GM12878 (cell line): ENCODE results near the gene FRYL. TPM values are rescaled to one million over a fixed set of nuclear protein-coding genes. Genes with fewer than 3 reads are reported as not detected.
A peak's percentile ranks its signal among the peaks of the same experiment; 100 is the strongest.

Experiments used
- ATAC-seq: fragments of 200-7000 bp; cut with Tn5 transposase; 3 replicates; pipeline ENCODE4 v1.9.1; 2020; ENCODE audit warnings: mild to moderate bottlenecking, moderate library complexity
- BruUV-seq: library from RNA; stranded (reverse); fragments of 400-500 nt; replicated peaks from 2 replicates; lab custom pipeline; 2021; lab: Mats Ljungman, UMichigan
- CTCF ChIA-PET: fragments of 300-600 bp; sonication (Branson Sonifier 250); formaldehyde crosslinking; extraction: SDS; loops from one replicate; lab custom pipeline; 2021; ENCODE audit warnings: inconsistent platforms; lab: Yijun Ruan, JAX
- POLR2A ChIA-PET: fragments of 350-600 bp; formaldehyde crosslinking; extraction: SDS; loops from one replicate; lab custom pipeline; 2021; ENCODE audit warnings: inconsistent platforms; lab: Charles Lee
- RAD21 ChIA-PET: fragments of 300-600 bp; sonication (Branson Sonifier 250); formaldehyde crosslinking; loops from one replicate; lab custom pipeline; 2023; ENCODE audit warnings: antibody characterized with exemption; ENCODE audit not compliant: unreplicated experiment; lab: Charles Lee
- SMC1A ChIA-PET: fragments of 300-600 bp; sonication (Branson Sonifier 250); formaldehyde crosslinking; loops from one replicate; lab custom pipeline; 2023; ENCODE audit not compliant: unreplicated experiment, uncharacterized antibody; lab: Charles Lee
- DNase-seq: peaks from one replicate; pipeline ENCODE4 v3.0.0-alpha.2; 2011; ENCODE audit warnings: low read depth, low spot score
- FAIRE-seq: peaks from 3 replicates; lab custom pipeline; 2011; peaks lifted over from hg19 to GRCh38; lab: Jason Lieb, UNC
- H2AFZ ChIP-seq: 2 replicates; pipeline ENCODE4 v1.6.0; 2011; ENCODE audit warnings: low read depth, low read length, control low read depth; ENCODE audit not compliant: control insufficient read depth
- H3K27ac ChIP-seq: 2 replicates; pipeline ENCODE4 v1.5.1; 2011; ENCODE audit warnings: control low read depth; ENCODE audit not compliant: control insufficient read depth, insufficient read depth
- H3K27me3 ChIP-seq, 2 experiments: replicated peaks in 1 of 2; 2 replicates each; pipeline versions ENCODE4 v1.6.0 to v1.6.1; 2011; ENCODE audit warnings: low read length in 1 of 2; ENCODE audit not compliant: control insufficient read depth in 2 of 2, insufficient read depth in 2 of 2
- H3K36me3 ChIP-seq, 2 experiments: 2 replicates each; pipeline ENCODE4 v1.5.1; 2011; ENCODE audit warnings: low read length in 1 of 2; ENCODE audit not compliant: control insufficient read depth in 2 of 2, insufficient read depth in 2 of 2
- H3K4me1 ChIP-seq: 2 replicates; pipeline ENCODE4 v1.6.1; 2011; ENCODE audit warnings: mild to moderate bottlenecking, low read length, moderate library complexity, mixed read lengths; ENCODE audit not compliant: control insufficient read depth, insufficient read depth
- H3K4me2 ChIP-seq: 2 replicates; pipeline ENCODE4 v1.6.0; 2011; ENCODE audit warnings: control low read depth; ENCODE audit not compliant: control insufficient read depth, insufficient read depth
- H3K4me3 ChIP-seq: fragments of 200-600 bp; sonication (generic); 2 replicates; pipeline ENCODE4 v1.5.1; 2016
- H3K79me2 ChIP-seq: 2 replicates; pipeline ENCODE4 v1.6.0; 2011; ENCODE audit warnings: low read length; ENCODE audit not compliant: control insufficient read depth, insufficient read depth
- H3K9ac ChIP-seq: 2 replicates; pipeline ENCODE4 v1.8.0; 2011; ENCODE audit warnings: low read length, control low read depth, mixed read lengths; ENCODE audit not compliant: control insufficient read depth, insufficient read depth
- H3K9me3 ChIP-seq: replicated peaks from 3 replicates; pipeline ENCODE4 v1.5.1; 2011; ENCODE audit warnings: mild to moderate bottlenecking, low read length; ENCODE audit not compliant: control insufficient read depth, insufficient read depth
- H4K20me1 ChIP-seq: 2 replicates; pipeline ENCODE4 v1.6.0; 2011; ENCODE audit not compliant: control insufficient read depth, insufficient read depth
- BHLHE40 ChIP-seq, 2 experiments: fragments of 450-650 bp in 1 of 2; IDR thresholded peaks; 2 replicates each; pipeline ENCODE4 v1.6.1; 2011 to 2017; ENCODE audit warnings: low read depth in 2 of 2, borderline replicate concordance in 1 of 2, improper control_type of control experiment in 1 of 2, low read length in 1 of 2, mild to moderate bottlenecking in 1 of 2
- FOXM1 ChIP-seq: IDR thresholded peaks from 2 replicates; pipeline ENCODE4 v1.6.1; 2012; ENCODE audit warnings: low read depth, mild to moderate bottlenecking, inconsistent platforms, low read length, moderate library complexity
- GABPA ChIP-seq: IDR thresholded peaks from 2 replicates; pipeline ENCODE4 v1.6.1; 2014; ENCODE audit warnings: antibody characterized with exemption, low read depth, mild to moderate bottlenecking, inconsistent platforms
- JUNB ChIP-seq: IDR thresholded peaks from 2 replicates; pipeline ENCODE4 v1.6.1; 2016; ENCODE audit warnings: antibody characterized with exemption, mild to moderate bottlenecking
- MTA2 ChIP-seq: fragments of 450-650 bp; IDR thresholded peaks from 2 replicates; pipeline ENCODE4 v1.6.1; 2016; ENCODE audit warnings: low read depth, mild to moderate bottlenecking, moderate library complexity
- NFIC ChIP-seq: IDR thresholded peaks from 2 replicates; pipeline ENCODE4 v1.6.1; 2012; ENCODE audit warnings: low read depth, mild to moderate bottlenecking, inconsistent platforms, low read length, moderate library complexity
- RB1 ChIP-seq: fragments of 450-650 bp; formaldehyde crosslinking; IDR thresholded peaks from 2 replicates; pipeline ENCODE4 v1.6.1; 2017; ENCODE audit warnings: mild to moderate bottlenecking, borderline replicate concordance
- TBL1XR1 ChIP-seq: IDR thresholded peaks from 2 replicates; pipeline ENCODE4 v1.6.1; 2012; ENCODE audit warnings: low read depth, low read length, improper control_type of control experiment
- WGBS: methylation state at CpG from one replicate; pipeline ENCODE4 v1.1.6; 2016; ENCODE audit warnings: low lambda C conversion rate; ENCODE audit not compliant: insufficient replicate concordance, insufficient coverage; ENCODE audit errors: missing lambda C conversion rate; 5-methylcytosine and 5-hydroxymethylcytosine counted together
- in situ Hi-C: fragments of 300-500 bp; cut with MboI; formaldehyde crosslinking; loops from 9 replicates; pipeline ENCODE4 v1.14.3; 2018; ENCODE audit warnings: mixed read lengths
- intact Hi-C: fragments of 100-400 bp; cut with micrococcal nuclease; formaldehyde crosslinking; loops from one replicate; pipeline ENCODE4 v1.14.2; 2022; ENCODE audit not compliant: unreplicated experiment
- polyA plus RNA-seq, 11 experiments: library from polyadenylated mRNA; depleted of rRNA in 4 of 11; unstranded in 6 of 11; stranded (reverse) in 5 of 11; fragments of >200 nt; fragmentation: Nextera tagmentation in 4 of 11; fragmentation: Illumina TruSeq in 1 of 11; extraction: Ambion mirVana in 4 of 11; extraction: Trizol in 1 of 11; gene quantifications; 1 replicate in 1 of 11; 2 replicates in 10 of 11; pipeline versions ENCODE4 v1.2.1 to v1.2.3, GENCODE V29; 2011 to 2016; ENCODE audit warnings: inconsistent platforms in 2 of 11, missing spikeins in 2 of 11, low read depth in 1 of 11
- total RNA-seq, 4 experiments: library from RNA; depleted of rRNA in 3 of 4; stranded (reverse); fragments of >200 nt in 3 of 4; fragmentation: Illumina TruSeq in 1 of 4; extraction: Trizol in 1 of 4; gene quantifications; 2 replicates each; pipeline versions ENCODE4 v1.2.1 to v1.2.3, GENCODE V29; 2013 to 2021
- TF ChIP-seq, protein P1 (sequence below): IDR thresholded peaks from 2 replicates; pipeline ENCODE4 v1.6.1; 2012; ENCODE audit warnings: low read length, inconsistent platforms
- TF ChIP-seq, protein P2 (sequence below): fragments of 450-650 bp; formaldehyde crosslinking; IDR thresholded peaks from 2 replicates; pipeline ENCODE4 v1.5.0; 2022; ENCODE audit warnings: mild to moderate bottlenecking, missing genetic modification characterization

Gene FRYL
- total and polyA plus RNA-seq, 10 of the 15 experiments (the other 5 are each of a cell fraction or from before 2014, with no cell fraction given), result 10.3 to 50.6 (median 28.7) TPM

DNA sequence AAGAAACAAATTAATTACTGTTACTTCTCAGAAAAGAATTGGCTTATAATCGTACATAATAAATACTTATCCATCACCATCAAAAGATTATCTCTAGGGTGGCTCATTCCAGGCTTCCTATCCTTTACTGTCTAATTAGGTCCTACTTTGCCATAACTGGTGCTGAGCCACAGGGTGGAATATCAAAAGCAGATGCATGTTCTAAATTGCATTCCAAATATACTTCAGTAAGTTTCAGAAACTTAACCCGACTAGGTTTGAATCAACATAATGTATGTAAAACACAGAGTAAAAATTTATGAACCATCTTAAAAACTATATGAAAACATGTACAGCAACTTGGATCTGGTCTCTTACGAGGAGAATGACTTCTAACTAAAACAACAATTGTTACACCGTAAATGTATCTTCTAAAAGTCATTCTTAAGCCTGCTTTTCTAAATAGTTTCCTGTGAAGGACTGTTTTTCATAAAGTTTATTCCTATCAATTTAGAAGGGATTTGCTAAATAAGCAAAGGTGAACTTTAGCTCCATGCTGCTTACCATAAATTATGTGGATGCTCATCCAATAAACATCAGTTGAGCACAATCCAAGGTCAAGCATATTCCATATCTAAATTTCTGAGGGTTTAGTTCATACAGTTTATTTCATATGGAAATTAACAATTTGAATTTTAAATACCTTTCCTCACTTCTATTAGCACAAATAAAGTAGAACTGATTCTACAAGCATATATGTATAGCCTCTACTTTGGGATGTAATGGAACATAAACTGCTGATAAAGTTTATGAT, 276.6 kb downstream of the FRYL start:
- Histone ChIP-seq H2AFZ (no peak overlapping the region), H3K79me2 (no peaks in the 10 kb centered on the region), H3K27me3 (no peaks in the 10 kb centered on the region), H3K36me3 (peaks cover under 1 to 4% of the 10 kb centered on the region in 2 experiments; a peak in 2 of 4 replicates), H3K27ac (no peak overlapping the region), H3K9ac (no peak overlapping the region), H3K9me3 (no peaks in the 10 kb centered on the region), H3K4me3 (no peak overlapping the region), H4K20me1 (no peaks in the 10 kb centered on the region; the same call in 1 of the 2 replicates), H3K4me2 (no peak overlapping the region), H3K4me1 (peaks cover 14% of the 10 kb centered on the region)
- ATAC-seq (no peak), FAIRE-seq (no peak), DNase-seq (no peak)
- ChIA-PET SMC1A (interaction anchor here (1.1 kb wide), 1 partner anchor 8 kb away, joined by 3 read pairs; no protein-coding TSS in a partner anchor), CTCF (no interaction called here), POLR2A (no interaction called here), RAD21 (no interaction called here)
- in situ Hi-C loops (no loop called here), intact Hi-C loops (no loop called here)
- 72% methylated on average over 4 of the region's 4 CpGs for WGBS
- TF ChIP-seq RB1, result no peak
- no TSS peak for BruUV-seq

DNA sequence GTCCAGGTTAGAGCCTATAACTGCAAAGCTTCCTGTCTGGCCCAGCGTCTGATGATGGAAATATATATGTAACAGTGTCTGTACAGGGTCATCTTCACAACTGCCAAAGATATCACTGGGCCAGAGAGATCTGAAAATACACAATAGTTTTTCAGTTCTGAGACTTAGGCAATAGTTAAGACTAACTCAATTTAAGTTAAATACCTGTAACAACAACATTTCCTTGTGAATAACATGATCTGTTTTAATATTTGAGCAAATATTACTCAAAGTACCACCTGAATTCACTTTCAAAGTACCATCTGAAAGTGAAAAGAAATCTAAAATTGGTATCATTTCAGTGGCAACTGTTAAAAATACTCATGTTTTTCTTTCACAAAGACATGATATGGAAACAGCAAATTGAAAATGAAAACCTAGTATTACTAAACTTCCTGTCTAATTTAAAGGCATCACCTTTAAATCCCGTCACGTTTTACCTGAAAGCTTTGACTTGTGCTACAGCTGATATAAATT, 280.5 kb downstream of the FRYL start:
- Histone ChIP-seq H3K4me3 (no peak overlapping the region), H3K36me3 (peaks cover 0 to 7% of the 10 kb centered on the region in 2 experiments; a peak in 2 of 4 replicates), H3K79me2 (no peaks in the 10 kb centered on the region), H2AFZ (no peak overlapping the region), H4K20me1 (no peaks in the 10 kb centered on the region; the same call in 1 of the 2 replicates), H3K9ac (no peak overlapping the region), H3K4me1 (peaks cover 17% of the 10 kb centered on the region), H3K9me3 (no peaks in the 10 kb centered on the region), H3K27me3 (no peaks in the 10 kb centered on the region), H3K4me2 (peak overlapping the region; percentile 43), H3K27ac (peak overlapping the region; percentile 28)
- no TSS peak for BruUV-seq
- in situ Hi-C loops, result no loop called here
- POLR2A ChIA-PET, result interaction anchor here (0.6 kb wide), 1 partner anchor 12 kb away, joined by 7 read pairs; no protein-coding TSS in a partner anchor
- DNase-seq (peak; percentile 45), FAIRE-seq (peak; percentile 96), ATAC-seq (peak; percentile 88)
- SMC1A ChIA-PET, result no interaction called here
- CTCF ChIA-PET, result interaction anchor here (1.3 to 1.5 kb wide), 2 partner anchors 10 to 23 kb away, joined by 3 to 4 read pairs; no protein-coding TSS in a partner anchor
- RAD21 ChIA-PET, result no interaction called here
- intact Hi-C loops, result loop anchor here (5.0 kb wide), 1 partner anchor 52 kb away; no protein-coding TSS in a partner anchor
- 2% methylated on average over 3 of the region's 3 CpGs for WGBS
- 0 out of 2 replicates have a peak, but pooled peaks have one; percentile 11 for TF ChIP-seq MTA2
- peak; percentile 64 for TF ChIP-seq GABPA
- TF ChIP-seq JUNB, result peak; percentile 90
- TF ChIP-seq, protein P1, sequence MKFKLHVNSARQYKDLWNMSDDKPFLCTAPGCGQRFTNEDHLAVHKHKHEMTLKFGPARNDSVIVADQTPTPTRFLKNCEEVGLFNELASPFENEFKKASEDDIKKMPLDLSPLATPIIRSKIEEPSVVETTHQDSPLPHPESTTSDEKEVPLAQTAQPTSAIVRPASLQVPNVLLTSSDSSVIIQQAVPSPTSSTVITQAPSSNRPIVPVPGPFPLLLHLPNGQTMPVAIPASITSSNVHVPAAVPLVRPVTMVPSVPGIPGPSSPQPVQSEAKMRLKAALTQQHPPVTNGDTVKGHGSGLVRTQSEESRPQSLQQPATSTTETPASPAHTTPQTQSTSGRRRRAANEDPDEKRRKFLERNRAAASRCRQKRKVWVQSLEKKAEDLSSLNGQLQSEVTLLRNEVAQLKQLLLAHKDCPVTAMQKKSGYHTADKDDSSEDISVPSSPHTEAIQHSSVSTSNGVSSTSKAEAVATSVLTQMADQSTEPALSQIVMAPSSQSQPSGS, result peak; percentile 86
- TF ChIP-seq, protein P2, sequence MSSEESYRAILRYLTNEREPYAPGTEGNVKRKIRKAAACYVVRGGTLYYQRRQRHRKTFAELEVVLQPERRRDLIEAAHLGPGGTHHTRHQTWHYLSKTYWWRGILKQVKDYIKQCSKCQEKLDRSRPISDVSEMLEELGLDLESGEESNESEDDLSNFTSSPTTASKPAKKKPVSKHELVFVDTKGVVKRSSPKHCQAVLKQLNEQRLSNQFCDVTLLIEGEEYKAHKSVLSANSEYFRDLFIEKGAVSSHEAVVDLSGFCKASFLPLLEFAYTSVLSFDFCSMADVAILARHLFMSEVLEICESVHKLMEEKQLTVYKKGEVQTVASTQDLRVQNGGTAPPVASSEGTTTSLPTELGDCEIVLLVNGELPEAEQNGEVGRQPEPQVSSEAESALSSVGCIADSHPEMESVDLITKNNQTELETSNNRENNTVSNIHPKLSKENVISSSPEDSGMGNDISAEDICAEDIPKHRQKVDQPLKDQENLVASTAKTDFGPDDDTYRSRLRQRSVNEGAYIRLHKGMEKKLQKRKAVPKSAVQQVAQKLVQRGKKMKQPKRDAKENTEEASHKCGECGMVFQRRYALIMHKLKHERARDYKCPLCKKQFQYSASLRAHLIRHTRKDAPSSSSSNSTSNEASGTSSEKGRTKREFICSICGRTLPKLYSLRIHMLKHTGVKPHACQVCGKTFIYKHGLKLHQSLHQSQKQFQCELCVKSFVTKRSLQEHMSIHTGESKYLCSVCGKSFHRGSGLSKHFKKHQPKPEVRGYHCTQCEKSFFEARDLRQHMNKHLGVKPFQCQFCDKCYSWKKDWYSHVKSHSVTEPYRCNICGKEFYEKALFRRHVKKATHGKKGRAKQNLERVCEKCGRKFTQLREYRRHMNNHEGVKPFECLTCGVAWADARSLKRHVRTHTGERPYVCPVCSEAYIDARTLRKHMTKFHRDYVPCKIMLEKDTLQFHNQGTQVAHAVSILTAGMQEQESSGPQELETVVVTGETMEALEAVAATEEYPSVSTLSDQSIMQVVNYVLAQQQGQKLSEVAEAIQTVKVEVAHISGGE (CRISPR knock-in tag), result no peak
- peak; percentile 91 for TF ChIP-seq NFIC
- peak; percentile 82; the same call in 1 of the 2 replicates for TF ChIP-seq FOXM1
- TF ChIP-seq BHLHE40 (IDR thresholded peaks at IDR 0.05; ENCODE audit: borderline replicate concordance in 1 of 2, low read depth in 2 of 2, low read length in 1 of 2), result peak; percentile 55 to 84; a peak in 3 of 4 replicates
- TF ChIP-seq TBL1XR1, result peak; percentile 93
